HG02938 (cell line): ENCODE measurements around the gene PLEKHA1.

Source experiments
- ATAC-seq: cut with Tn5 transposase; IDR thresholded peaks from one replicate; pipeline ENCODE4 v1.9.1; 2021; ENCODE audit warnings: mild to moderate bottlenecking, moderate library complexity; ENCODE audit not compliant: unreplicated experiment

Gene PLEKHA1

GRCh38 chr10:122375679-122376160, 1.2 kb downstream of the PLEKHA1 start:
- no peak for ATAC-seq

- no peak for ATAC-seq
Measured at GRCh38 chr10:122376364-122376961, 2.0 kb downstream of the PLEKHA1 start.

GRCh38 chr10:122379041-122379440, 4.5 kb downstream of the PLEKHA1 start:
- ATAC-seq = no peak

- ATAC-seq = no peak
Measured at GRCh38 chr10:122379537-122379936, 5.0 kb downstream of the PLEKHA1 start.

GRCh38 chr10:122380703-122381102, 6.2 kb downstream of the PLEKHA1 start:
- no peak for ATAC-seq

- no peak for ATAC-seq
Measured at GRCh38 chr10:122381680-122382079, 7.2 kb downstream of the PLEKHA1 start.

- no peak for ATAC-seq
Measured at GRCh38 chr10:122386514-122386913, 12.0 kb downstream of the PLEKHA1 start.

- no peak for ATAC-seq
Measured at GRCh38 chr10:122387572-122387971, 13.1 kb downstream of the PLEKHA1 start.

- no peak for ATAC-seq
Measured at GRCh38 chr10:122388287-122388997, 13.9 kb downstream of the PLEKHA1 start.

GRCh38 chr10:122390271-122390670, 15.8 kb downstream of the PLEKHA1 start:
- ATAC-seq = no peak

- no peak for ATAC-seq
Measured at GRCh38 chr10:122390679-122391078, 16.2 kb downstream of the PLEKHA1 start.

GRCh38 chr10:122391875-122392274, 17.4 kb downstream of the PLEKHA1 start:
- no peak for ATAC-seq

GRCh38 chr10:122392835-122393234, 18.3 kb downstream of the PLEKHA1 start:
- no peak for ATAC-seq

GRCh38 chr10:122393288-122393687, 18.8 kb downstream of the PLEKHA1 start:
- ATAC-seq = no peak

- ATAC-seq = no peak
Measured at GRCh38 chr10:122402548-122403131, 28.1 kb downstream of the PLEKHA1 start.

- ATAC-seq = no peak
Measured at GRCh38 chr10:122404576-122404975, 30.1 kb downstream of the PLEKHA1 start.

GRCh38 chr10:122407375-122408125, 33.0 kb downstream of the PLEKHA1 start:
- no peak for ATAC-seq

- no peak for ATAC-seq
Measured at GRCh38 chr10:122413327-122413726, 38.8 kb downstream of the PLEKHA1 start.

GRCh38 chr10:122417667-122418066, 43.2 kb downstream of the PLEKHA1 start:
- no peak for ATAC-seq

GRCh38 chr10:122419016-122419415, 44.5 kb downstream of the PLEKHA1 start:
- no peak for ATAC-seq

GRCh38 chr10:122419876-122420623, 45.5 kb downstream of the PLEKHA1 start:
- no peak for ATAC-seq
